HG02852 (cell line): ENCODE data around the gene IFI27L2.

Experiments
- ATAC-seq: cut with Tn5 transposase; IDR thresholded peaks from one replicate; pipeline ENCODE4 v1.9.1; 2021; ENCODE audit warnings: mild to moderate bottlenecking, moderate library complexity; ENCODE audit not compliant: unreplicated experiment

Gene IFI27L2

DNA sequence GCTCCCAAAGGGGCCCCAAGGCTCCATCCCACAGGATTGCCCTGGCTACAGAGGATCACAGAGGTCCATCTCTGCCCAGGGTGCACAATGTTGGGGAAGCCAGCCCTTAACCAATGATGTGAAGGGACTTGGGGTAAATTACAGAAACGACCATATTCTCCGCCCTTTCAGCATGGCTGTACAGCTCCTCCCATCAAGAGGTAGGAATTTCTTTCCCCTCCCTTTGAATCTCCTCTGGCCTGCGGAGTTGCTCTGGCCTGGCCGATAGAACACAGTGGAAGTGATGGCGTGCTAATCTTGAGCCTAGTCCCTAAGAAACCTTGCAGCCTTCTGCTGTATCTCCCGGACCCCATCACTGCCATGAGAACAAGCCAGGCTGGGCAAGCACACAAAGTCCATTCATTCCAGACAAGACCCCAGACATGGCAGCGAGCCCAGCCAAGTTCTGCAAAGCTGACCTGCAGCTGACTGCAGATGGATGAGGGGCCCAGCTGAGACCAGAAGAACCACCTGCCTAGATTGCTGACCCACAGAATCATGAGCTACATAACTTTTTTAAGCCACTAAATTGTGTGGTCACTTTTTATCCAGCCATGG, 25.8 kb downstream of the IFI27L2 start:
- ATAC-seq, result no peak

DNA sequence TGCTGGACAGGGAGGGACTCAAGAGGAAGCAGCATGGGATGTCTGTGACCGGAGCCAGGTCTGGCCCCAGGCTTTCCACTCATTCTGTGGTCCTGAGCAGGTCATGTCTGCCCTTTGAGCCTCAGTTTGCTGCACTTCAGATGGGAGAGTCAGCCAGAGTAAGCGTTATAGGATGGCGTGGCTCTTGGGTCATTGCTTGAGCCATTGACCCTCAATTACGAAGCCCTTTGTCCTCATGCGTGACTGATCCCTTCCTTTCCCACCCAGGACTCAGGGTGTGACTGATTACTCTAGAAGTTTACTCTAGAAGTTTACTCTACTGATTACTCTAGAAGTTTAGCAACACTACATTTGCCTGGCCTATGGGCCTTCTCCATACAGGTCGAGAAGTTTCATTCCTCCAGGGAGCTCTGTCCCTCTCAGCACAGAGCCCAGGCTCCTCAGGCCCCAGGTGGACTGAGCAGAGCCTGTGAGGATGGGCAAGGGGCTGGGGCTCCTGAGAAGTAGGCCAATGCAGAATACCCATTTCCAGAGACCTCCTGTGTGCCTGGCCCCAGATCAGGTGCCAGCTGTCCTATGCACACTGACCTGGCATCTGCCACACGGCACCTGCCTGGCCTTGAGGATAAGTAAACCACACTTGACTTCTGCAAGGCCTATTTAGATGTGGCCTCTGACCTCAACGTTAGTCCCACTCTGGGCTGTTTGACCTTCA, 26.5 kb downstream of the IFI27L2 start:
- ATAC-seq, result no peak

DNA sequence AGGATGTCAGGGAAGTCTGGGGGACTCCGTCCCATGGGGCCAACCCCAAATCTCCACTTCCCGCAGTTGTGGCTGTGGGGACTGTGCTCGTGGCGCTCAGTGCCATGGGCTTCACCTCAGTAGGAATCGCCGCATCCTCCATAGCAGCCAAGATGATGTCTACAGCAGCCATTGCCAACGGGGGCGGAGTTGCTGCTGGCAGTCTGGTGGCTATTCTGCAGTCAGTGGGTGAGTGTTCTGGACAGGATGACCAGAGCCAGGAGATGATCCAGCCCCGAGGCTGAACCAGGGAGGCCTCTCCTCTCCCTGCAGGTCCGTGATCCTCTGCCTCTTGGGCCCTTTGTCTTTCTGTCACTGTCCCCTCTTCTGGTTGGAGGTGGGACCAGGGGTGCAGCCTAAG, 27.7 kb downstream of the IFI27L2 start:
- no peak for ATAC-seq

DNA sequence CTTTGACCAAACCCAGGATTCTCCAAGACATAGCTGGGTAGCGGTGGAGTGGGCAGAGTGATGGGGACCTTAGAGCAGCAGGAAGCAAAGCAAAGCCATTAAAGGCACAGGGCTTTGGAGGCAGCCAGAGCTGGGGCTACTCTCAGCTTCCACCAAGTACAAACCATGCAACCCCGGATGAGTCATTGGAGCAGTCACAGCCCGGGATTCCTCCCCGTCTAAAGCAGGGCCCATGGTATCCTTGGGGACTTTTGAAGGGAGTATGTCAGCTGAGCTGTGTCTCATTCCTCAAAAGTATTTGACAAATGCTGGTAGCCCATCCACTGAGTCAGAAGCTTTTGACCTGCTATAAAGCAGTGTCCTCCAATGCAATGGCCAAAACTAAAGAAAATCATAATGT, 28.6 kb downstream of the IFI27L2 start:
- ATAC-seq, result no peak

DNA sequence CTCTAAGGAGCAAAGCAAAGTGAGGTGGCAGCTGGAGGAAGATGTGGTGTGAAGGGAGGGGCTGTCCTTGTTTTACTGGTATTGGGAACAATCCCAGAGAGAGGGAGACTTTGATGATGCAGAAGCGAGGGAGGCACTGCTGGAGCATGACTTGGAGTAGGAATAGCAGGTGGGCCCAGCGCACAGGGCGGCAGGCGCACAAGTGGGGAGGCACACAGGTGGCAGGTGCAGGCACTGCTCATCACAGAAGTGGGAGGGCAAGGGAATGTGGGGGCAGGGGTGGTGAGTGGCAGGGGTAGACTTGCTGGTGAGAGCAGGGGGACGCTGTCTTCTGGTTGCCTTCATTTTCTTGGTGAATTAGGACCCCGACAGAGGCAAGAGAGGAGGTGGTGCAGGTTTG, 30.4 kb downstream of the IFI27L2 start:
- no peak for ATAC-seq

DNA sequence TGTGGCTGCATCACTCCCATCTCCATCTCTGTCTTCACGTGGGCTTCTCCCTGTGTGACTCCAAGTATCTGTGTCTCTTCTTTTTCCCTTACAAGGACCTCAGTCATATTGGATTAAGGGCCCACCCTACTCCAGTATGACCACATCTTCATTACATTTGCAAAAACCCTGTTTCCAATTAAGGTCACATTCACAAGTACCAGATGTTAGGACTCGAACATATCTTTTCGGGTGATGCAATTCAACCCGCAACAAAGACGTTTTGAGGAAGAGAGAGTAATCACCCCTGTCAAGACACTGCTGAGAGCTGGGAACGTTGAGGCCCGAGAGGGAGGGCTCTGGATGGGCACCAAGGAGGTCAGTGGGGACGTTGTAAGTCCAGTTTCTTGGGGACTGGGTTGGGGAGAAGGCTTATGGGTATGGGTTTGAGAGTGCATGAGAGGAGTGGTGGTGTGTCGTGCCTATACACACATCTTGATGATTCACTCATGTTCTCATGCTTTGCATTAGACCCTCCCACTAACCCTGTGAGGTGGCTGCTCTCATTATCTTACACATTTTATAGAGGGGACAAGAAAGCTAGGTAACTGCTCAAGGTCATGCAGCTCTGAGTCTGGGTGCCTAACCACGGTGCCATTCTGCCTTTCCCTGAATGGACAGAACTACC, 30.9 kb downstream of the IFI27L2 start:
- ATAC-seq, result no peak

DNA sequence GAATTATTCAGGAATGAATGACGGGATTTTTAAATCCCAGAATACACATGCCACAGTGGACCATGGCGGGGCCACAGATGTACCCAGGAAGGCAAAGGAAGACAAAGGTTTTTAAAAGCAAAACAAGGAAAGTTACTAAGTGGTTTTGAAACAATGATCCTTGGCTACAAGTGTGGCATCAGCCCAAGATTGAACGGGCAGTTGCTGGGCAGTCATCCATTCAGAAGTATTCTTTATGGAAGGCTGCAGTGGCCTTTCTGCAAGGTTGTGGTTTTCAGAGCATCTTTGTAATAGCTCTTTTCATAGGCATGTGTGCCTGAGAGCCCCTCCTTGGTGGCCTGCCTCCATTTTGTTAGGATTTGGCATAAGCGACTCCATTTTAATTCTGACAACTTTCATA, 32.3 kb downstream of the IFI27L2 start:
- no peak for ATAC-seq

DNA sequence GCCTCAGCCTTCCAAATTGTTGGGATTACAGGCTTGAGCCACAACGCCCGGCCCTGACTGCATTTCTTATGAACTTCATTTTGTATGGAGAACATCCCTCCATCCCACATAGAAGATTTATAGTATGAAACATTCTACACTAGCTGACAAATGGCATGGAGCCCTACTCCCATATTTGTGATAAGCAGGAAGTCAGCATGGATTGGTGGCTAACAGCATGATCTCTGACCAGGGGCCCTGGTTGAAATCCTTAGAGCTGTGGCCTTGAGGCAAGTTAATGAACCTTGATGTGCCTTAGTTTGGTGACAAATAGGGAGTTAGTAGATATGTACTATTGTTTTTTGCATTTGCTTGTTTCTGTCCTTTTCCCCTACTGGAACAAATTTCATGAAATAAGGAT, 36.0 kb downstream of the IFI27L2 start:
- no peak for ATAC-seq

DNA sequence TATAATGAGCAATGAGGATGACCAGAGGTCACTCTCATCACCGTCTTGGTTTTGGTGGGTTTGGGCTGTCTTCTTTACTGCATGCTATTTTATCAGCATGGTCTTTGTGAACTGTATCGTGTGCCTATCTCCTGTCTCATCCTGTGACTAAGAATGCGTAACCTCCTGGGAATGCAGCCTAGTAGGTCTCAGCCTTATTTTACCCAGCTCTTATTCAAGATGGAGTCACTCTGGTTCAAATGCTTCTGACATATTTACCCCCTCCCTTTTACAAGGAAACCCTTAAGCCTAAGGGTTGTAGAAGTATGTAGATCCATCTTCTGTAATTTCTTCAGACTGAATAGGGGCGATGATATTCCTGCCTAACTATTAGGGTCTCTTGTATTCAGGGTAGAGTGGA, 39.9 kb downstream of the IFI27L2 start:
- ATAC-seq, result no peak

DNA sequence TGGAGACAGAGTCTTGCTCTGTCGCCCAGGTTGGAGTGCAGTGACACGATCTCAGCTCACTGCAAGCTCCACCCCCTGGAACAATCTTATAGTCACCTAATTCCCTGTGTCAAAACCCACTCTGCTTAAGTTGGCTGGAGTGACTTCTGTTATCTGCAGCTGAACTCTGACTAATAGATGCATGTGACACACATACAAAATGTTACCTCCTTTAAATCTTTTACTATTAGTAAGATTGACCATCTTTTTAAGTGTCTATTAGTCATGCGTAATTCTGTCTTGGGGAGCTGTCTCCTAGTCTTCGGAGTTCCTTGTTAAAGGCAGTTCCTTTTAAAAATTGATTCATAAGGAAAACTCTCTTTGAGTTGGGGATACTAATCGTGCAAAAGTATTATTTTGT, 40.9 kb downstream of the IFI27L2 start:
- ATAC-seq, result no peak

DNA sequence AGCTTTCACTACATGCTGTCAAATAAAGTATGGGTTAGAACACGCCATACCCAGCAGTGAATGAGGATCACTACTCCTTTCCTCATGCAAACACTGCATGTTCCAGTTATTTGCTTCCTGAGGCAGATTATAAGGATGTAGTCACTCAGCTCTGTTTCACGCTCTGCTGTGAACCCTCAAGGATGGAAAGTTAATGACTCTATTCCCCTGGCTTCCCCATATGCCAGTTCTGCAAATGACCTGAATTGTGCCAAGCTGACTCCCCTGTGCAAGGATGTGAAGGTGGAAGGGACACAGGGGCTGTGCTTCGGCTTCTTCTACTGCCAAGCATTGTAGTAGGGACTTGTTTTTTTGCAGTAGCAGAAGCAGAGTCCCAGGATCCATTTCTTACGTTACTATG, 41.5 kb downstream of the IFI27L2 start:
- no peak for ATAC-seq

DNA sequence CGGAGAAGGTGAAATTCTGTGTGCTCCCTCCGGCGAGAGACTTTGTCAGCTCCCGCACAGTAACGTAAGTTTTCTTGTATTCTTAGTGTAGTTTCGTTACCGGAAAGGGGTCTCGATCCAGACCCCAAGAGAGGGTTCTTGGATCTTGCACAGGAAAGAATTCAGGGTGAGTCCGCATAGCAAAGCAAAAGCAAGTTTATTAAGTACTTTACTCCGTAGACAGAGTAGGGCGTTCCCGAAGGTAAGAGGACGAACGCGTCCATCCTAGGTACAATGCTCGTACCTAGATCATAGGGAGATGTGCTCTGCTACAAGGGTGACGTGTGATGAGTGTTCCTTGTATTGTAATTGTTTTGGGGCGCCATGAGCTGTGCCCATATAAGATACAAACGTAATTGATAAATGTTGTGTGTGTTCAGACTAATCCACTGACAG, 48.0 kb downstream of the IFI27L2 start:
- peak; percentile 21 for ATAC-seq

DNA sequence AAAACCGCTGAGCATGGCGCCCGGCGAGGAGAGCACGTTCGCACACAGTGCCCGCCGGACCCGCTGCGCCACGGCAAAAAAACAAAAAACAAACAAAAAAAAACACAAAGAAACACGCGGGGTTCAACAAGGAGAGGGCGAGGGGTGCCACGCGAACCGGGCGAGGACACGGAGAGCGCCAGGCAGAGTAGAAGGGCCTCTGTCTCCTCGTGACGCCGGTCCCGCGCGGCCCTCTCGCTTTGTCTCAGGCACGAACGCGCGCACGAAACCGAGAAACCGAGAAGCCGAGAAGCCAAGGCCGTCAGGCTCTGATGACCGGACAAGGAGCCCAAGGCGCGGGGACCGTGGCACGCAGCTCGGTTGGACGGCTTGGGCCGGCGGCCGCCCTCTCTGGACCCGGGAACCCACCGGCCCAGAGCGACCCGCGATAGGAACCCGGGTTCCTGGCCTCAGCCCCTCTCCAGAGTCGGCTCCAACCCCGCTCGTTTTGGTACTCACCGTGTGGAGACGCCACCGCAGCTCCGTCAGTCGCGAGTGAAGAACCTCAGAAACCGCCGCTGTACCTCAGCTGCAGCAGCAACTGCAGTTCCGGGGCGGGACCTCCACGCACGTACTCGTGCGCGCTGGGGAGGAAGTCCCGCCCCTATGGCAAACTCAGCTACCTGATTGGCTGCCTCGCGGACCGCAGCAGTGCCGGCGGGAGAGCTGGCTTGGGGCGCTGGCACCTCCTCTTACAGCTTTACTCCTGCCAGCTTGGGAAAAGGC, 48.6 kb downstream of the IFI27L2 start, which contains the start of the genes DDX24 and IFI27L1:
Gene DDX24 (minus strand): TSS at position 582 of the 765 bp plus-strand sequence. CDS start 1,460 bp downstream, outside the sequence.
Gene IFI27L1 (plus strand): TSS at position 690 of the 765 bp plus-strand sequence. CDS start 15,628 bp downstream, outside the sequence.
- peak; percentile 97 for ATAC-seq

DNA sequence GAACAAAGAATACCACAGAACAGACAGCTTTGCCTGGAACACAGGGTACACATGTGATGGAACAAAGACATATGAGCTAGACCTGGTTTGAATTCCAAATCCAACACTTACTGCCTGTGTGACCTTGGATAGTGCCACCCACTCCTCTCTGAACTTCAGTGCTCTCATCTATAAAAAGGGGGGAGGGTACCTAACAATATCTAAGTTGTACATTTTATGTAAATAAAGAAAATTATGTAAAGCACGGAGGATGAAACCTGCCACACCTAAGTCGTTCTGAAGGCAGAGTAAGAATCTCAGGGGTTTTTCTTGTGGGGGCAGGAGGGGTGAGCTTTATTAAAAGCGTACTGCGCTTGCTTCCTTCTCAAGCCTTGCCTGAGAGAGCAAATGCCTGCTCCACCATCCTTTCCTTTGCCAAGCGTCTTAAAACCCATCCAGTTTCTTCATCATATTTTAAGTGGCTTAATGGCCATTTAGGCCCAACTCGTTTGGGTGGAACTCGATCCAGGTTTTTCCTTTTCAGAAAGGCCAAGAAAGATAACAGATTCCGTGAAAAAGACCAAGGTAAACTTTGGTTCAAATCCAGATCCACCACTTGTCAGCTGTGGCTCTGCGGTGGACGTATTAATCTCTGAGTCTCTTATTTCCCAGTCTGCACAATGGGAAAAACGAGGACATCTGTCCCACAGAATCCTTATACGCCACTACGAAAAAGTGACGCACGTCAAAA, 49.3 kb downstream of the IFI27L2 start:
- ATAC-seq, result no peak

DNA sequence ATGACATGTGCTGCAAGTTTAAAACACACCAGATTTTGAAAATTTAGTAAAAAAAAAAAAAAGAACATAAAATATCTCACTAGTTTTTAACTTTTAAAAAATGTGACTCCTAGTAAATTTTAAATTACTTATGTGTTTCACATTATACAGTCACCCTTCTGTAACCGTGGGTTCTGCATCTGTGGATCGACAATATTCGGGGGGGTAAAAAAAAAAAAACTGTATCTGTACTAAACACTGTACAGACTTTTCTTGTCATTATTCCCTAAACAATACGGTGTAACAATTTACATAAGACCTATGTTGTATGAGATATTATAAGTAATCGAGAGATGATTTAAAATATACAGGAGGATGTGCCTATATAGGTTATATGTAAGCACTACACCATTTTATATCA, 51.6 kb downstream of the IFI27L2 start:
- ATAC-seq, result no peak
